ENCODE results near the gene CNKSR3.

Gene CNKSR3

GRCh38 chr6:154500769-154501577 lies 9.5 kb downstream of the CNKSR3 start:
- no peak for FAIRE-seq

DNA sequence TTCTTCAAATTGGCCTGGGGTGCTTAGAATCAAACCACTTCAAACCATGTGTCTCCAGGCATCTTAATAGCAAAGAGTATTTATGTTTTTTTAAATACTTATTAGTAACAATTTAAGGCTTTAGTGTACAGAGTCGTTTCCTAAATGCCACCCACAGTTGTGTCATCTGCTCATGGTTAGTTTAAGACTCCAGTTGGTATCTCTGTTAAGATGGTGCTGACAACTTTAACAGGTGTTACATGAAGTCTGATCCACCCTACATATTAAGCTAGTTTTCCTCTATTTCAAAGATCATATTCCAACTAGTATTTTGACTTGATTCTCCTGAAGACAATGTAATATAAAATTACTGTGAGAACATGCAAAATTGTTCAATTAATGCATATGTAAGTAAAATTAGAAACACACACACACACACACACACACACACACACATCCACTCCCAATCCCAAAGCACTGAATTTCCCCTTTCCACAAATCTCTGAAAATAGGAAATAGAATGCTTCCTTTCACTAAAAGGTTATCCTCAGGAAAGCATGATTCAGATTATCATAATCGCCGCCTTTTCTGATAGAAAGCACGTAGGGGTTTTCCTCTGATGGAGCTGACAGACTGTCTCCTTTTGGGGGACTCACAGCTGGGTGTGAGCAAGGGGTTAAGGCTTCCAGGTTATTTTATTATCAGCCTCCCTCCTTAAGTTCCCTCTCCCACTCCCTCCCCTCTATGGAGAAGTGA lies 10.5 kb downstream of the CNKSR3 start:
- FAIRE-seq = no peak

- no peak for FAIRE-seq
Measured at GRCh38 chr6:154498340-154498934, 12.0 kb downstream of the CNKSR3 start.

GRCh38 chr6:154496793-154497517 lies 13.5 kb downstream of the CNKSR3 start:
- no peak for FAIRE-seq

DNA sequence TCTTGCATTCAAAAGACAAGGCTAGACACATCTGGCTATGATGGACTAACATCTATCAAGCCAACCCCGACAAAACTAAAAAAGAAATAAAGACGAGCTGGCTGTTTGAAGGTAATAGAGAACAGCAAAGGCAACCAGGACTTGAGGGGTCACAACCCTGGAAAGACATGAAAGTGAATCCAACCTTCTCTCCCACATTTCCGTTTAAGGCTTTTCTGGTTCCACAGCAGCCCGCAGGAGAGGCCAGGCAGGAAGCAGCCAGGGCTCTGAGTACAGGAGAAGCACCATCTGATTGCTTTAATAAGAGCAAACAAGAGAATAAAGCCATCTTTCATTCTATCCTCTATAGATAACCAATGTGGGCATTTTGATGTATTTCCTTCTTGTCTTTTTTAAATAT lies 14.3 kb downstream of the CNKSR3 start:
- FAIRE-seq = no peak

DNA sequence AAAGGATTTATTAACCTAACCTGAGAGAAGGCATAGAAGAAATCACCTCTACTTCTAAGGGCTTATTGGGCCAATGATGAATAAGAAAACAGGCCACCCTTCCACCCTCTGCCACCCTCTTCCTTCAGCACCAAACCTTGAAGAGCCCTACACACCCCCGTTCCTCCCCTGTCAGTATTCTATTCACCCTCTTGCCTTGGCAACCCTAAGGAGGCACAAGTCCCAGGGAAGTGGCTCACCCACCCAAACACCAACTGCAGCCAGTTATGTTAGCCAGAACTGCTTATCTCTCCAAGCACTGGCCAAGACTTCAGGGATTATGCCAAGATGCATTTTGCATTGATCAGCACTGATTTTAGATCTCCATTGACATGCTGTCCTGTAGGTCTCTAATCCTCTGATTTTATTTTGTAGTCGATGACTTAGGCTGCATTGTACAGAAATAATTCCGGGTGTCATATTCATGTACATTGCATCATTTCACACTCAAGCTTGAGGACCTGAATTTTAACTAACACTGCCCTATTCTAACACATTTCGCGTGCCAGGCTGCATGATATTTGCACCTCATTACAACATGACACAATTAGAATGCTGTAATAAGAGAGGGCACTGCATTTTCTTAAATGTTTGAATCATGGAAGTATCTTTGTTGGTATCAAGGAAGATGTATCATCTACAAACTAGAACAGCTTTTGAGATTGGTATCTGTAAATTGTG lies 15.7 kb downstream of the CNKSR3 start:
- no peak for FAIRE-seq

GRCh38 chr6:154491567-154492470 lies 18.7 kb downstream of the CNKSR3 start:
- FAIRE-seq = no peak

DNA sequence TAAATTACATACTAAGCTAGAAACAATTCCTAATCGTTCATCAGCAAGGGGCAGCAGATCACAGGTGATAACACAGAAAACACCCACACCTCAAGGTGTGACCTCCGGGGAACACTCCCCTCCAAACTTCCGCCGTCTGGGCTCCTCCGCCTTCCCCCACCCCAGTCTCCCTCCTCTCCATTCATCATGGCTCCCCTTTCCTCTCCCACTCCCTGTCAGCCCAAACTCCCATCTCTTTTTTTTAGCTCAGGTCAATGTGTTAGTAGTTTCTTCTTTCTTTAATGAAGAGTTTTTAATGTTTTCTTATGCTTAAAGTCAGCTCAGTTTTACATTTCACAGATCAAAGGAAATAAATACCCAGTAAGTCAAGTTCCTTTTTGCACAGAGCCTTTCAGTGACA lies 20.7 kb downstream of the CNKSR3 start:
- no peak for FAIRE-seq

DNA sequence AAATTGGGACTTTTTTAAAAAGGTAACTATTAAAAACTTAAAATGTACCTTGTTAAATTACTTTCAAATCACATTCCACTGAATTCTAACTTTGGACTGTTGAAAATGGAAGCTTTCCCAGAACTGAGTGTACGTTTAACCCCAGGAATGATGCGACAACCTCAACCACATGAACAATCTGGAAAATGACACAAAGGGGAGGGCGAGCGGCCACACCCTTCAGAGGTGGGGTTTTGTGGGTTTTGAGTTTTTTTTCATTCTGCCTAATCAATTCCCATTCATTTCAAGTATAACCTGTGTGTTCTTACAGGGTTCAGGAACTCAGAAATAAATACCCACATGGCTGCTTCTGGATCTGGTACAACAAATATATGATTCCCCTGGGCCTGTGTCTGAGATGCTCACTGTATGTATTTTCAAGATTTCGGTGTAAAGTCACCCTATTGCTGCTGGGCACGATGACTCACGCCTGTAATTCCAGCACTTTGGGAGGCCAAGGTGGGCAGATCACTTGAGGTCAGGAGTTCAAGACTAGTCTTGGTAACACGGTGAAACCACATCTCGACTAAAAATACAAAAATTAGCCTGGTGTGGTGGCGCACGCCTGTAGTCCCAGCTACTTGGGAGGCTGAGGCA lies 21.6 kb downstream of the CNKSR3 start:
- no peak for FAIRE-seq

DNA sequence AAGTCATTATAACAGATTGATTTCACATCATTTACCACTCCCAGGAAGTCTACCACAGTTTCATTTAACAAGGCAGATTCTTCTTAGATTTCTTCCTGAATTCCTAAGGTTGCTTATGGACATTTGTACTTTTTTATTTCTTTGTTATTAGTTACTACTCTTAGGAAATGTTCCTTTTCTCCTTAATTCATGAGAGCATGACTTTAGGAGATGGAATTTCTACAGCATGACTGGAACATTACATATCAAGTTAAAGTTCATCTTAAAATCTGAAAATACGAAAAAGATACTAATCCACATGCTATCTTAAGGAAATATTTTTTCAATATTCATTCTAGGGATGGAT lies 22.3 kb downstream of the CNKSR3 start:
- FAIRE-seq = no peak

- FAIRE-seq = no peak
Measured at GRCh38 chr6:154487367-154488247, 22.9 kb downstream of the CNKSR3 start.

GRCh38 chr6:154485815-154486214 lies 24.7 kb downstream of the CNKSR3 start:
- no peak for FAIRE-seq

DNA sequence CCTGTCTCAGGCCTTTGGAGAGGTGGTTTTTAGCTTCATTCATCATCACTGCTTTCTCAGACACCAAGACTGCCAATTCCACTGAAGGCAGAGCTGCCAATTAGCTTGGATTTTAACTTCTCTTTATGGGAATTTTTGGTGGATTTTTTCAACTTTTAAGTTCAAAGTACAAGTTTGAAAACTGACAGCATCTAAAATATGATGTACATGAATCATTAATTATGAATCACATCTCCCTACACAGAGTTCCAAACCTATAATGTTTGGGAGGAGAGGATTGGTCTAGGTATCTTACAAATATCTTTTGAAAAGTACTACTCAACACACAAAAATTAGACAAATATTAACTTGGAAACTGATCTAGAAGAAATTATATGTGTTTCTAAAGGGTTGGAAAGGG lies 25.5 kb downstream of the CNKSR3 start:
- FAIRE-seq = no peak

- no peak for FAIRE-seq
Measured at GRCh38 chr6:154482858-154483257, 27.6 kb downstream of the CNKSR3 start.

GRCh38 chr6:154481521-154482013 lies 28.9 kb downstream of the CNKSR3 start:
- no peak for FAIRE-seq

DNA sequence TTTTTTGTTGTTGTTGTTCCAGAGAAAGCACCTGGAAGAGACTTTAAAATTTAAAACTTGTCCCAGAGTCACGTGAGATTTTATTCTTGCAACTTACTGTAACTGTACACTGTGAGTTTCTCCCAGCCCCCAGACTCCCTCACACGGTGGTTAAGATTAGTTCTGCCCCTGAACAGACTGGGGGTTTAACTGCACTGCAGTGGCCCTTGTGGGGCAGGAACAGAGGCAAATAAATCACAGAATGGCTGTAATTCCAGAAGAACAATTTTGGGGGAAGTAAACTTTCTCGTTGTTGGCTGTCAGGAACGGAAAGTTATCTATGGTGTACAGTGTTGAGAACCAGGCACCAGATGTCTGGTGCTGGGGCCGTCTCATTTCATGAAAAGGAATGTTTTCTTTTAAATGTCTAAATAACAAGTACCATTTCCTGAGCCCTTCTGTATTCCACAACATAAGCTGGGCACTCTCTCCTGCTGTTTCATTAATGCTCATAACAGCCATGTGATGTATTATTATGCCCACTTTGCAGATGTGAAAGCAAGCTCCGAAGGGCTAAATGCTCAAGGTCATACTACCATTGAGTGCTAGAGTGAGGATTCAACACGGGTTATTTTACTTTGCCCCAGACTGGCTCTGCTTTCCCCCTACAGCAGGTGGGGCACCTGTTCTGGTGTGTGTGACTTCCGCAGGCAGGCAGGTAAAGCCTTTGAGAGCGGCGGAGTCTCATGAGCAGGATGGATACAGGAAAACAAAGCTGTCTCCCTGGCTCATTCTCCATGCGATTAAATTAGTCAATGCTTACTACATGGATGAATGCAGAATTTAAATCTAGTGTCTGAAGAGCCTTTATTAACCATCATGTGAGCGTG lies 30.5 kb downstream of the CNKSR3 start:
- FAIRE-seq = no peak

DNA sequence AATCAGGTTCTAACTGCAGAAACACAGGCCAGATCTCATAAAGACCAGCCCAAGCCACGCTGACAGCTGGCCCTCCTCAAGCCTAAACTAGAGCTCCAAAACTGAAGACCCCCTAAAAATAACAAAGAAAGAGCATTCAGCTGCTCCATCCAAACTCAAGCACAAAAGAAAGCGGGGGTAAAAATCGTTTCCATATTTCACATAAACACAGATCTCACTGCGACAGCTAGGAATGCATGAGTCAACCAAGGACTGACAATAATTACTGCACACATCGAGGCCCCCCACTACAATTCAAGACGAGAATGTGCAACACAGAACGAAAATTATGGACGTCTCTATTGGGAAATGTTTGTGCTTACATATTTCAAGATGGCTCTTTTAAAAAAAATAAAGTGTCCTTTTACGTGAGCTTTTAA lies 31.1 kb downstream of the CNKSR3 start:
- no peak for FAIRE-seq

DNA sequence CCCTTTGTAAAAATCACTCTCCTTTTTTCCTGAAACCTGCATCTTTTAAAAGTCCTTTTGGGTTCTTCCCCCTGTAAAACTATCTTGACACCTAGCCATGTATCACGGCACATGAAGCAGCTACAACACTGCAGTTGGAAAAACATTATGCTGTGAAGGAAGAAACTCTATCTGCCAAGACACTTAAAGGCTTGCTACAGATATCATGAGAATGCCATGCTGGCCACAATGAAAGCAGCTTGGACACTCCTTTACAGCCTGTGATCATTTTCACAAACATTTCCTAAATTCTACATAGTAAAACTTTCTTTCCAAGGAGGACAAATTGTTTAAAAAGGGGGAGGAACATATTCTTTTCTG lies 31.8 kb downstream of the CNKSR3 start:
- FAIRE-seq = no peak
